ENCODE data around the gene SRP68.

GRCh38 chr17:76017481-76018339, 54.6 kb downstream of the SRP68 start:
- TF ChIP-seq EZH2phosphoT487 (IDR thresholded peaks at IDR 0.05; ENCODE audit: insufficient read depth, low read depth) (no peak), EZH2 (IDR thresholded peaks at IDR 0.05; ENCODE audit: insufficient read depth, poor library complexity, severe bottlenecking) (no peak)
